Epidermal melanocyte (primary cell): ENCODE data around the gene SORBS1.

Experiments used
- DNase-seq: peaks from one replicate; pipeline ENCODE4 v3.0.0; 2011; ENCODE audit warnings: low spot score; ENCODE audit not compliant: insufficient read length

SORBS1 gene

GRCh38 chr10:95566136-95566535, 5.0 kb upstream of the SORBS1 start:
- DNase-seq, result no peak

- no peak for DNase-seq
Observed at GRCh38 chr10:95565336-95565735, 4.2 kb upstream of the SORBS1 start.

GRCh38 chr10:95564291-95564690, 3.1 kb upstream of the SORBS1 start:
- DNase-seq, result no peak

- DNase-seq, result no peak
Observed at GRCh38 chr10:95562341-95562965, 1.3 kb upstream of the SORBS1 start.

- DNase-seq, result no peak
Observed at GRCh38 chr10:95561864-95562177, 650 bp upstream of the SORBS1 start.

GRCh38 chr10:95560278-95561176, 644 bp downstream of the SORBS1 start:
- no peak for DNase-seq

- no peak for DNase-seq
Observed at GRCh38 chr10:95559896-95560277, 1.3 kb downstream of the SORBS1 start.

- no peak for DNase-seq
Observed at GRCh38 chr10:95559471-95559870, 1.7 kb downstream of the SORBS1 start.

- DNase-seq, result no peak
Observed at GRCh38 chr10:95558593-95559320, 2.4 kb downstream of the SORBS1 start.

- DNase-seq, result no peak
Observed at GRCh38 chr10:95556994-95557767, 4.0 kb downstream of the SORBS1 start.

- DNase-seq, result no peak
Observed at GRCh38 chr10:95553674-95554073, 7.5 kb downstream of the SORBS1 start.

- DNase-seq, result no peak
Observed at GRCh38 chr10:95552679-95553342, 8.4 kb downstream of the SORBS1 start.

- DNase-seq, result no peak
Observed at GRCh38 chr10:95550073-95550672, 11.0 kb downstream of the SORBS1 start.

GRCh38 chr10:95547791-95548435, 13.3 kb downstream of the SORBS1 start:
- no peak for DNase-seq

GRCh38 chr10:95547197-95547596, 14.0 kb downstream of the SORBS1 start:
- DNase-seq, result no peak

GRCh38 chr10:95545981-95546380, 15.2 kb downstream of the SORBS1 start:
- no peak for DNase-seq

GRCh38 chr10:95544783-95545500, 16.2 kb downstream of the SORBS1 start:
- DNase-seq, result no peak

- no peak for DNase-seq
Observed at GRCh38 chr10:95543459-95543858, 17.7 kb downstream of the SORBS1 start.

GRCh38 chr10:95542761-95543160, 18.4 kb downstream of the SORBS1 start:
- no peak for DNase-seq
